Astrocyte (in vitro differentiated cells and primary cell): ENCODE measurements around the gene ADGRG7.

Experiments used
- EZH2 ChIP-seq: IDR thresholded peaks from 2 replicates; pipeline ENCODE4 v1.6.1; 2012; ENCODE audit warnings: mild to moderate bottlenecking, low read length, inconsistent platforms; ENCODE audit not compliant: insufficient read depth
- TF ChIP-seq, protein P1 (sequence below): IDR thresholded peaks from 2 replicates; pipeline ENCODE4 v1.5.1; 2011; ENCODE audit warnings: low read depth, mild to moderate bottlenecking, inconsistent platforms, low read length, moderate library complexity; ENCODE audit not compliant: insufficient read depth

DNA sequence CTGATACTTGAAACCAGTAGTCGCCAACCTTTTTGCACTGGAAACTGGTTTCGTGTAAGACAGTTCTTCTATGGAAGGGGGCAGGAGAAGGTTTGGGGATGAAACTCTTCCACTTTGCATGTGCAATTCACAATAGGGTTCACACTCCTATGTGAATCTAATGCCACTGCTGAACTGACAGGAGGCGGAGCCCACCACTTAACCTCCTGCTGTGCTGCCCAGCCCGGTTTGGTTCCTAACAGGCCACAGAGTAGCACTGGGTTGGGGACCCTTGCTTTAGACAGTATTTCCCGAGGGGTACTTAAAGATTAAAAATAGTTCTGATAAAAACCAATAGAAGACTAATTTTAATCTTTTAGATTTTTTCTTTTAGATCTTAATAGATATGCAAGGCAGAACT, 111.0 kb downstream of the ADGRG7 start:
- TF ChIP-seq, protein P1, sequence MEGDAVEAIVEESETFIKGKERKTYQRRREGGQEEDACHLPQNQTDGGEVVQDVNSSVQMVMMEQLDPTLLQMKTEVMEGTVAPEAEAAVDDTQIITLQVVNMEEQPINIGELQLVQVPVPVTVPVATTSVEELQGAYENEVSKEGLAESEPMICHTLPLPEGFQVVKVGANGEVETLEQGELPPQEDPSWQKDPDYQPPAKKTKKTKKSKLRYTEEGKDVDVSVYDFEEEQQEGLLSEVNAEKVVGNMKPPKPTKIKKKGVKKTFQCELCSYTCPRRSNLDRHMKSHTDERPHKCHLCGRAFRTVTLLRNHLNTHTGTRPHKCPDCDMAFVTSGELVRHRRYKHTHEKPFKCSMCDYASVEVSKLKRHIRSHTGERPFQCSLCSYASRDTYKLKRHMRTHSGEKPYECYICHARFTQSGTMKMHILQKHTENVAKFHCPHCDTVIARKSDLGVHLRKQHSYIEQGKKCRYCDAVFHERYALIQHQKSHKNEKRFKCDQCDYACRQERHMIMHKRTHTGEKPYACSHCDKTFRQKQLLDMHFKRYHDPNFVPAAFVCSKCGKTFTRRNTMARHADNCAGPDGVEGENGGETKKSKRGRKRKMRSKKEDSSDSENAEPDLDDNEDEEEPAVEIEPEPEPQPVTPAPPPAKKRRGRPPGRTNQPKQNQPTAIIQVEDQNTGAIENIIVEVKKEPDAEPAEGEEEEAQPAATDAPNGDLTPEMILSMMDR, result no peak
- TF ChIP-seq EZH2, result no peak
